ENCODE results near the gene INAVA. TPM values are rescaled to one million over a fixed set of nuclear protein-coding genes. Genes with fewer than 3 reads are reported as not detected.

INAVA gene
- total and polyA plus RNA-seq, 2 donors (not counting 1 experiment from before 2014, with no cell fraction given): 0.06 to 0.34 TPM

DNA sequence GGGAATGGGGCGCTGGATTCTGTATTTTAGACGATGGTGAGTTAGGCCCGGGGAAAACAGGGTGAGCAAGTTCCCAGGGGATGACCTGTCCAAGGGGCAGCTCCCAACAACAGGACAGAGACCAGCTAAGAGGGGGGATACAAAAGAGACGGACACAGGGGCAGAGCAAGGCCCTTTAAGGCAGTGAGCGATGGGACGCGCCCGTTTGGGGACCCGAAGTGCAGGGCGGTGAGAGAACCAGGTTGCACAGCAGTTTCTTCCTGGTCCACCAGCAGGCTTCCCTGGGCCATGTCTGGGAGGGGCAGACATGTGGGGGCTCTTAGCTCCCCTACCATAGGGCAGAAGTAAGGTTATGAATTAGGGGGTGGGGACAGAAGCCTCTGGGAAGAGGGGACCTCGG is 22.0 kb downstream of the INAVA start:
- no peaks in the 10 kb centered on the region for H3K36me3 ChIP-seq (replicated peaks in 1 of 2; ENCODE audit: control extremely low read depth in 1 of 2, control insufficient read depth in 1 of 2, extremely low read depth in 1 of 2, insufficient read depth in 2 of 2, low read length in 1 of 2)
- ChIA-PET POLR2A (no interaction called here), CTCF (no interaction called here)
- Mint-ChIP-seq H3K4me1 (no peaks in the 10 kb centered on the region), H3K9me3 (ENCODE audit: insufficient read depth) (no peaks in the 10 kb centered on the region), H3K27ac (no peak overlapping the region), H3K27me3 (no peaks in the 10 kb centered on the region), H3K4me3 (no peak overlapping the region)
- no peak overlapping the region for H3K4me2 ChIP-seq (replicated peaks; ENCODE audit: low read depth, low read length, poor library complexity, severe bottlenecking)
- H3K27me3 ChIP-seq (replicated peaks in 1 of 4; ENCODE audit: control extremely low read depth in 1 of 4, control insufficient read depth in 3 of 4, insufficient read depth in 4 of 4, low read length in 3 of 4): no peaks in the 10 kb centered on the region
- H2AFZ ChIP-seq (ENCODE audit: insufficient read depth, low read depth, low read length, poor library complexity, severe bottlenecking): no peak overlapping the region
- H3K9ac ChIP-seq (ENCODE audit: low read length): no peak overlapping the region
- H3K9me3 ChIP-seq (ENCODE audit: control extremely low read depth in 1 of 3, control insufficient read depth in 2 of 3, insufficient read depth in 1 of 3, low read length in 2 of 3): no peaks in the 10 kb centered on the region
- DNase-seq (no peak), ATAC-seq (ENCODE audit: low read depth) (no peak)
- H3K27ac ChIP-seq (ENCODE audit: low read length in 2 of 2): no peak overlapping the region
- WGBS (ENCODE audit: insufficient coverage): 89% methylated on average over 6 of the region's 11 CpGs
- no peak for TF ChIP-seq EZH2 (IDR thresholded peaks at IDR 0.05; ENCODE audit: borderline replicate concordance, insufficient read depth, low read depth, low read length, poor library complexity, severe bottlenecking)
- TF ChIP-seq, protein P1, sequence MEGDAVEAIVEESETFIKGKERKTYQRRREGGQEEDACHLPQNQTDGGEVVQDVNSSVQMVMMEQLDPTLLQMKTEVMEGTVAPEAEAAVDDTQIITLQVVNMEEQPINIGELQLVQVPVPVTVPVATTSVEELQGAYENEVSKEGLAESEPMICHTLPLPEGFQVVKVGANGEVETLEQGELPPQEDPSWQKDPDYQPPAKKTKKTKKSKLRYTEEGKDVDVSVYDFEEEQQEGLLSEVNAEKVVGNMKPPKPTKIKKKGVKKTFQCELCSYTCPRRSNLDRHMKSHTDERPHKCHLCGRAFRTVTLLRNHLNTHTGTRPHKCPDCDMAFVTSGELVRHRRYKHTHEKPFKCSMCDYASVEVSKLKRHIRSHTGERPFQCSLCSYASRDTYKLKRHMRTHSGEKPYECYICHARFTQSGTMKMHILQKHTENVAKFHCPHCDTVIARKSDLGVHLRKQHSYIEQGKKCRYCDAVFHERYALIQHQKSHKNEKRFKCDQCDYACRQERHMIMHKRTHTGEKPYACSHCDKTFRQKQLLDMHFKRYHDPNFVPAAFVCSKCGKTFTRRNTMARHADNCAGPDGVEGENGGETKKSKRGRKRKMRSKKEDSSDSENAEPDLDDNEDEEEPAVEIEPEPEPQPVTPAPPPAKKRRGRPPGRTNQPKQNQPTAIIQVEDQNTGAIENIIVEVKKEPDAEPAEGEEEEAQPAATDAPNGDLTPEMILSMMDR (IDR thresholded peaks at IDR 0.05): no peak
- H4K20me1 ChIP-seq (ENCODE audit: control insufficient read depth, insufficient read depth, low read length, poor library complexity, severe bottlenecking): no peaks in the 10 kb centered on the region
- no peak overlapping the region for H3K4me3 ChIP-seq (ENCODE audit: control extremely low read depth in 1 of 5, extremely low read depth in 1 of 5, insufficient read depth in 1 of 5, low read depth in 2 of 5, low read length in 4 of 5)
- intact Hi-C loops (cut with micrococcal nuclease): no loop called here
- H3K79me2 ChIP-seq (ENCODE audit: control insufficient read depth, insufficient read depth, low read length): no peaks in the 10 kb centered on the region
- H3K4me1 ChIP-seq (ENCODE audit: control insufficient read depth in 2 of 2, insufficient read depth in 2 of 2, low read length in 2 of 2): no peaks in the 10 kb centered on the region

DNA sequence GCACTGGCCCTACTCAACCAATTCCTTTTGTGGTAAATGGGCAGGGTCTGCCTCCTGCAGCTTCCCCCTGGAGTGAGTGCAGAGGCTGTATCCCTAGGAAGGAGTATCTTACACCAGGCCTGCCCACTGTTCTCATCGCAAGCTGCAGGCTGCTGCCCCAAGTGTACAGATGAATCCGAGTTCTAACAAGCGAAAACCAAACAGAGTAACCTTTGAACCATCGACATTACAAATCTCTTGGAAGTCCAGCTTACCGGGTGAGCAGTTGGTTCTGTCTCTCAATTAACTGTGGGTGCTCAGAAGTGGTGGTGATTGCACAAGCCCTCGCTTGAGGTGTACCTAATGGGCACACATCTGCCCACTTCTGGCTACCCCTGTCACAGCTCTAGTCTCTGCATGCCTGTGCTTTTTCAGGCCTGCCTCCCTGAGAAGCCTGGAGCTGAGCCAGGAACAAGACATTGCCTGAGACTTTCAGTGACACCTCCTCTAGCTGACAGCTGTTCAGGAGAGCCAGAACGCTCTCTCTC is 22.7 kb downstream of the INAVA start:
- POLR2A ChIA-PET: no interaction called here
- no peak overlapping the region for H3K4me2 ChIP-seq (replicated peaks; ENCODE audit: low read depth, low read length, poor library complexity, severe bottlenecking)
- intact Hi-C loops (cut with micrococcal nuclease): no loop called here
- DNase-seq (no peak), ATAC-seq (ENCODE audit: low read depth) (no peak)
- H3K9me3 ChIP-seq (ENCODE audit: control extremely low read depth in 1 of 3, control insufficient read depth in 2 of 3, insufficient read depth in 1 of 3, low read length in 2 of 3): no peaks in the 10 kb centered on the region
- H3K27ac Mint-ChIP-seq: no peak overlapping the region
- H3K4me1 Mint-ChIP-seq: no peaks in the 10 kb centered on the region
- no peaks in the 10 kb centered on the region for H4K20me1 ChIP-seq (ENCODE audit: control insufficient read depth, insufficient read depth, low read length, poor library complexity, severe bottlenecking)
- H3K36me3 ChIP-seq (replicated peaks in 1 of 2; ENCODE audit: control extremely low read depth in 1 of 2, control insufficient read depth in 1 of 2, extremely low read depth in 1 of 2, insufficient read depth in 2 of 2, low read length in 1 of 2): no peaks in the 10 kb centered on the region
- H3K27ac ChIP-seq (ENCODE audit: low read length in 2 of 2): no peak overlapping the region
- no peaks in the 10 kb centered on the region for H3K27me3 ChIP-seq (replicated peaks in 1 of 4; ENCODE audit: control extremely low read depth in 1 of 4, control insufficient read depth in 3 of 4, insufficient read depth in 4 of 4, low read length in 3 of 4)
- TF ChIP-seq, protein P1 (IDR thresholded peaks at IDR 0.05): no peak
- no peak for TF ChIP-seq EZH2 (IDR thresholded peaks at IDR 0.05; ENCODE audit: borderline replicate concordance, insufficient read depth, low read depth, low read length, poor library complexity, severe bottlenecking)
- no peak overlapping the region for H3K4me3 ChIP-seq (ENCODE audit: control extremely low read depth in 1 of 5, extremely low read depth in 1 of 5, insufficient read depth in 1 of 5, low read depth in 2 of 5, low read length in 4 of 5)
- no peak overlapping the region for H3K4me3 Mint-ChIP-seq
- CTCF ChIA-PET: no interaction called here
- H3K27me3 Mint-ChIP-seq: no peaks in the 10 kb centered on the region
- H3K79me2 ChIP-seq (ENCODE audit: control insufficient read depth, insufficient read depth, low read length): no peaks in the 10 kb centered on the region
- H2AFZ ChIP-seq (ENCODE audit: insufficient read depth, low read depth, low read length, poor library complexity, severe bottlenecking): no peak overlapping the region
- no peak overlapping the region for H3K9ac ChIP-seq (ENCODE audit: low read length)
- H3K9me3 Mint-ChIP-seq (ENCODE audit: insufficient read depth): no peaks in the 10 kb centered on the region
- 100% methylated on average over 6 of the region's 7 CpGs for WGBS (ENCODE audit: insufficient coverage)
- H3K4me1 ChIP-seq (ENCODE audit: control insufficient read depth in 2 of 2, insufficient read depth in 2 of 2, low read length in 2 of 2): no peaks in the 10 kb centered on the region
